B cell (primary cell): ENCODE measurements around the gene SOHLH1. TPM values are rescaled to one million over a fixed set of nuclear protein-coding genes. Genes with fewer than 3 reads are reported as not detected.

Source experiments
- ATAC-seq: fragments of 200-7000 bp; cut with Tn5 transposase; one replicate; pipeline ENCODE4 v1.10.0; 2021; ENCODE audit warnings: low read depth, mild to moderate bottlenecking, moderate number of reproducible peaks, moderate library complexity
- CTCF ChIA-PET: fragments of 350-600 bp; sonication (Branson Sonifier 250); formaldehyde crosslinking; loops from one replicate; lab custom pipeline; 2021; ENCODE audit warnings: antibody characterized with exemption, inconsistent platforms; lab: Charles Lee
- POLR2A ChIA-PET: fragments of 350-600 bp; sonication (Branson Sonifier 250); formaldehyde crosslinking; loops from one replicate; lab custom pipeline; 2021; ENCODE audit warnings: antibody characterized with exemption; lab: Charles Lee
- DNase-seq: peaks from one replicate; pipeline ENCODE4 v3.0.0; 2013
- H2AFZ ChIP-seq: 2 replicates; pipeline ENCODE4 v1.6.1; 2012; ENCODE audit warnings: mild to moderate bottlenecking, low read depth, low read length; ENCODE audit not compliant: insufficient read depth, poor library complexity, severe bottlenecking
- H3K27ac ChIP-seq, 2 donors: 1 replicate in 1 of 2; 2 replicates in 1 of 2; pipeline ENCODE4 v1.5.1; 2012 to 2013; ENCODE audit warnings: low read length in 2 of 2, mild to moderate bottlenecking in 2 of 2, moderate library complexity in 1 of 2
- H3K27me3 ChIP-seq, 4 experiments: fragments of 200-600 bp in 1 of 4; sonication (generic) in 1 of 4; replicated peaks in 1 of 4; 1 replicate in 2 of 4; 2 replicates in 2 of 4; pipeline versions ENCODE4 v1.6.1 to v1.7.0; 2013 to 2016; ENCODE audit warnings: low read length in 3 of 4, mild to moderate bottlenecking in 2 of 4, mixed read lengths in 1 of 4, moderate library complexity in 1 of 4; ENCODE audit not compliant: insufficient read depth in 4 of 4, control insufficient read depth in 3 of 4; ENCODE audit errors: control extremely low read depth in 1 of 4
- H3K36me3 ChIP-seq, 2 experiments: replicated peaks in 1 of 2; 1 replicate in 1 of 2; 2 replicates in 1 of 2; pipeline versions ENCODE4 v1.6.1 to v1.7.1; 2013; ENCODE audit warnings: low read length in 1 of 2; ENCODE audit not compliant: insufficient read depth in 2 of 2, control insufficient read depth in 1 of 2; ENCODE audit errors: control extremely low read depth in 1 of 2, extremely low read depth in 1 of 2
- H3K4me1 ChIP-seq, 2 donors: fragments of 200-600 bp in 1 of 2; sonication (generic) in 1 of 2; 1 replicate in 1 of 2; 2 replicates in 1 of 2; pipeline versions ENCODE4 v1.5.1 to v1.6.1; 2013 to 2017; ENCODE audit warnings: low read length in 2 of 2; ENCODE audit not compliant: control insufficient read depth in 2 of 2, insufficient read depth in 2 of 2
- H3K4me2 ChIP-seq: replicated peaks from 2 replicates; pipeline ENCODE3; 2012; ENCODE audit warnings: mild to moderate bottlenecking, low read depth, low read length; ENCODE audit not compliant: poor library complexity, severe bottlenecking
- H3K4me3 ChIP-seq, 5 experiments: fragments of 200-600 bp in 1 of 5; sonication (generic) in 1 of 5; 1 replicate in 3 of 5; 2 replicates in 2 of 5; pipeline versions ENCODE4 v1.5.1 to v1.7.0; 2011 to 2016; ENCODE audit warnings: low read length in 4 of 5, mild to moderate bottlenecking in 4 of 5, low read depth in 2 of 5, control low read depth in 1 of 5, moderate library complexity in 1 of 5; ENCODE audit not compliant: insufficient read depth in 1 of 5; ENCODE audit errors: control extremely low read depth in 1 of 5, extremely low read depth in 1 of 5
- H3K79me2 ChIP-seq: fragments of 200-600 bp; sonication (generic); one replicate; pipeline ENCODE4 v1.6.0; 2016; ENCODE audit warnings: low read length; ENCODE audit not compliant: control insufficient read depth, insufficient read depth
- H3K9ac ChIP-seq: fragments of 200-600 bp; sonication (generic); 2 replicates; pipeline ENCODE4 v1.6.1; 2017; ENCODE audit warnings: mild to moderate bottlenecking, low read length, moderate library complexity
- H3K9me3 ChIP-seq, 3 donors: one replicate each; pipeline versions ENCODE4 v1.6.1 to v1.7.1; 2013; ENCODE audit warnings: low read length in 2 of 3; ENCODE audit not compliant: control insufficient read depth in 2 of 3, insufficient read depth in 1 of 3; ENCODE audit errors: control extremely low read depth in 1 of 3
- H4K20me1 ChIP-seq: 2 replicates; pipeline ENCODE4 v1.6.0; 2012; ENCODE audit warnings: mild to moderate bottlenecking, low read length; ENCODE audit not compliant: insufficient read depth, control insufficient read depth, poor library complexity, severe bottlenecking
- H3K27ac Mint-ChIP-seq: one replicate; pipeline ENCODE4 v1.8.0; 2021; ENCODE audit warnings: mixed read lengths
- H3K27me3 Mint-ChIP-seq: one replicate; pipeline ENCODE4 v1.8.0; 2021; ENCODE audit warnings: mixed read lengths
- H3K4me1 Mint-ChIP-seq: one replicate; pipeline ENCODE4 v1.8.0; 2021; ENCODE audit warnings: mixed read lengths
- H3K4me3 Mint-ChIP-seq: one replicate; pipeline ENCODE4 v1.8.0; 2021; ENCODE audit warnings: mixed read lengths
- H3K9me3 Mint-ChIP-seq: one replicate; pipeline ENCODE4 v1.8.0; 2022; ENCODE audit warnings: mixed read lengths; ENCODE audit not compliant: insufficient read depth
- CTCF ChIP-seq: fragments of 200-600 bp; IDR thresholded peaks from one replicate; pipeline ENCODE4 v1.8.0; 2022; ENCODE audit warnings: antibody characterized with exemption, mild to moderate bottlenecking
- EZH2 ChIP-seq: IDR thresholded peaks from 2 replicates; pipeline ENCODE4 v1.6.1; 2012; ENCODE audit warnings: borderline replicate concordance, low read depth, mild to moderate bottlenecking, moderate library complexity, low read length; ENCODE audit not compliant: insufficient read depth, poor library complexity, severe bottlenecking
- WGBS: methylation state at CpG from one replicate; pipeline ENCODE4 v1.1.5; 2013; ENCODE audit warnings: missing lambda C conversion rate; ENCODE audit not compliant: insufficient coverage; 5-methylcytosine and 5-hydroxymethylcytosine counted together
- intact Hi-C: fragments of 100-400 bp; cut with micrococcal nuclease; formaldehyde crosslinking; loops from one replicate; pipeline ENCODE4 v1.10.0; 2022
- polyA plus RNA-seq: library from polyadenylated mRNA; depleted of rRNA; stranded (reverse); fragments of >200 nt; gene quantifications from 2 replicates; pipeline ENCODE4 v1.2.3, GENCODE V29; 2012
- total RNA-seq, 2 donors: library from RNA; stranded (reverse); fragments of 120-200 nt in 1 of 2; gene quantifications; 1 replicate in 1 of 2; 2 replicates in 1 of 2; pipeline versions ENCODE4 v1.2.3 to v1.2.4, GENCODE V29; 2013 to 2022

The SOHLH1 gene
- total and polyA plus RNA-seq, 2 donors (not counting 1 experiment from before 2014, with no cell fraction given) = not detected

GRCh38 chr9:135657416-135657815 is 41.9 kb downstream of the SOHLH1 start:
- CTCF ChIA-PET = no interaction called here
- H3K9me3 Mint-ChIP-seq = no peaks in the 10 kb centered on the region
- no peak overlapping the region for H3K4me3 ChIP-seq
- H2AFZ ChIP-seq = no peak overlapping the region
- H3K27me3 ChIP-seq = peaks cover 0 to 4% (median 0%) of the 10 kb centered on the region in 4 experiments
- H3K27ac Mint-ChIP-seq = no peak overlapping the region
- no peaks in the 10 kb centered on the region for H3K79me2 ChIP-seq
- no peaks in the 10 kb centered on the region for H3K36me3 ChIP-seq
- peaks cover 12% of the 10 kb centered on the region for H3K27me3 Mint-ChIP-seq
- intact Hi-C loops = no loop called here
- WGBS = 87% methylated on average over 15 of the region's 15 CpGs
- no peak overlapping the region for H3K4me3 Mint-ChIP-seq
- ATAC-seq = no peak
- no peak overlapping the region for H3K4me2 ChIP-seq
- no peaks in the 10 kb centered on the region for H3K4me1 Mint-ChIP-seq
- H3K4me1 ChIP-seq = no peaks in the 10 kb centered on the region
- TF ChIP-seq CTCF = no peak
- TF ChIP-seq EZH2 = no peak
- no peak for DNase-seq
- no peak overlapping the region for H3K9ac ChIP-seq
- H3K27ac ChIP-seq = no peak overlapping the region
- no peaks in the 10 kb centered on the region for H4K20me1 ChIP-seq
- POLR2A ChIA-PET = no interaction called here
- peaks cover 0 to 6% (median 0%) of the 10 kb centered on the region in 3 donors for H3K9me3 ChIP-seq

GRCh38 chr9:135655317-135655716 is 44.0 kb downstream of the SOHLH1 start:
- TF ChIP-seq EZH2 (no peak), CTCF (no peak)
- Histone ChIP-seq H3K27ac (no peak overlapping the region), H3K79me2 (no peaks in the 10 kb centered on the region), H2AFZ (no peak overlapping the region), H3K36me3 (no peaks in the 10 kb centered on the region), H3K9me3 (peaks cover 0 to 9% (median 0%) of the 10 kb centered on the region in 3 donors), H3K4me3 (no peak overlapping the region), H3K4me1 (no peaks in the 10 kb centered on the region), H3K9ac (no peak overlapping the region), H3K4me2 (no peak overlapping the region), H3K27me3 (peaks cover 0 to 4% (median 0%) of the 10 kb centered on the region in 4 experiments), H4K20me1 (no peaks in the 10 kb centered on the region)
- Mint-ChIP-seq H3K27me3 (peaks cover 12% of the 10 kb centered on the region), H3K9me3 (peaks cover 2% of the 10 kb centered on the region), H3K4me3 (no peak overlapping the region), H3K27ac (no peak overlapping the region), H3K4me1 (no peaks in the 10 kb centered on the region)
- ChIA-PET CTCF (no interaction called here), POLR2A (no interaction called here)
- no peak for ATAC-seq
- 78% methylated on average over 5 of the region's 8 CpGs for WGBS
- intact Hi-C loops = no loop called here
- DNase-seq = no peak
